NCI-H446 treated with DMSO at 0.1 percent for 48 hours (cell line): ENCODE results near the gene PBRM1.

Experiments
- DNase-seq: peaks from one replicate; lab custom pipeline; 2025; lab: John Stamatoyannopoulos, UW

Gene PBRM1

DNA sequence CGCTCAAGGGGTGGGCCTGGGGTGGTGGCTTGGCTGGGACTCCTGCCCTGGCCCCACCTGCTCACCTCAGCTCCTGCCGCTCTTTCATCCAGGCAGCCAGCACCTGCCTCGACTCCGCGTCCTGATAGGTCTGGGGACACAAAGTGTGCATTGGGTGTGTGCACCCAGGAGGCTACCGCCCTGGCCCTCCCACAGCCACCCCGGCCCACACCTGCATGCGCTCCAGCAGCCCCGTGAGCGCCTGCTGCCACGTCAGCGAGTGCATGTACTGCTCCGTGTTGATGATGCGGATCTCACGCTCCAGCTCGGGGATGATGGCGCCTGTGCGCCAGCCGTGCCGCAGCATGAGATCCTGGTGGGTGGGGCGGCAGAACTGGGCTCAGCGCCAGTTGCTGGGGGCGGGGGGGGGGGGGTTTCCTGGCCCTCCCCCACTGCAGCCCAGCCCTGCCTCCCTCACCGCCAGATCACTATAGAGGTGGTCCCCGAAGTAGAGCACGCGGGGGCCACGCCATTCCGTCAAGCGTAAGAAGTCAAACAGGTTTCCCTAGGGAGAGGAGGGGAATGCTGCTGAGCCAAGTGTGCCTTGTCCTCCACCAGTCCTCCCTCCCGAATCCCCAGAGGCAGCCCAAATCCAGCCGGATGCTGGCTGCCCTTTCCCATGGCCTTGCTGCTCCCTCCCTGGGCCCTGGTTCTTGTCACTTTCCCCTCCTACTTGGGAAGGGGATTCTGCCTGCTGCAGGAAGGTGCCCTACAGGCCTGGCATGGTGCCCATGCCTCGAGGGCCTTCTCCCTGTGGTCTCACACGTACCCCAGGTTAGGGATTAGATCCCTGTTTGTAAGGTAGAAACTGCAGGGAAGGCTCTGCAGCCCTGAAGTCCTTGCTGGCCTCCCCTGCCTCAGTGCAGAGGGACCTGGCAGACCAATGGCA is 160.7 kb downstream of the PBRM1 start:
- no peak for DNase-seq

DNA sequence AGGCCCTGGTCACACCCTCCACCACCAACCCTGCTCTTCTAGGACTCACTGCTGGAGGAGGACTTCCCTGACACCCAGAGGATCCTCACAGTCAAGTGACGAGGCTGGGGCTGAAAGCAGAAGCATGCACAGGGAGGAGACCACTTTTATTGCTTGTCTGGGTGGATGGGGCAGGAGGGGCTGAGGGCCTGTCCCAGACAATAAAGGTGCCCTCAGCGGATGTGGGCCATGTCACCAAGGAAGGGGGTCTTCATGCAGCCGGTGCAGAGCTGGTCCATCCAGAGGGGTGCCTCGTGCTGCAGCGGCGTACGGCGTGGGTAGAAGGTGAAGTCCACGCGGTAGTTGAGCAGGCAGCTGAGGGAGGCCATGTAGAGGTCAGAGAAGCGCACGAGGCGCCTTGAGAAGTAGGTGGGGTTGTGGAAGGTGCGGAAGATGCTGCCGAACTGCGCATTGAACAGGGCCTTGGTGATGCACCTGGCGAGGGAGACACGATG is 161.4 kb downstream of the PBRM1 start:
- DNase-seq: no peak

DNA sequence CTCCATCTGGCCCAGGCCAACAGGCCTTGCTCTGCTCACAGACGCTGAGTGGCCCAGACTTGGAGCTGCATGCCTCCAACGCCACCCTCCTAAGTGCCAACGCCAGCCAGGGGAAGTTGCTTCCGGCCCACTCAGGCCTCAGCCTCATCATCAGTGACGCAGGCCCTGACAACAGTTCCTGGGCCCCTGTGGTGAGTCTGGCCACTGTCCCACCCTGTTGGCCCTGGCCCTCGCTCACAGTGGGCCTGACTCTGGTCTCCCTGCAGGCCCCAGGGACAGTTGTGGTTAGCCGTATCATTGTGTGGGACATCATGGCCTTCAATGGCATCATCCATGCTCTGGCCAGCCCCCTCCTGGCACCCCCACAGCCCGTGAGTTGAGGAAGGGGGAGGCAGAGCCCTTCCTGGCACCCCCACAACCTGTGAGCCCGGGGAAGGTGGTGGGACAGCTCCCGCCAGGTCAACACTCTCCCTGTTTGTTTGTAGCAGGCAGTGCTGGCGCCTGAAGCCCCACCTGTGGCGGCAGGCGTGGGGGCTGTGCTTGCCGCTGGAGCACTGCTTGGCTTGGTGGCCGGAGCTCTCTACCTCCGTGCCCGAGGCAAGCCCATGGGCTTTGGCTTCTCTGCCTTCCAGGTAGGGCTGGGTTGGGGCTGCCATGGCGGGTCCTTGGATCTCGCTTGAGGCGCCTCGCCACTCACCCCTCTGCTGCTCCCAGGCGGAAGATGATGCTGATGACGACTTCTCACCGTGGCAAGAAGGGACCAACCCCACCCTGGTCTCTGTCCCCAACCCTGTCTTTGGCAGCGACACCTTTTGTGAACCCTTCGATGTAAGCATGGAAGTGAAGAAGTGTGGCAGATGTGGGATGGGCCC is 162.1 kb downstream of the PBRM1 start:
- DNase-seq: no peak

DNA sequence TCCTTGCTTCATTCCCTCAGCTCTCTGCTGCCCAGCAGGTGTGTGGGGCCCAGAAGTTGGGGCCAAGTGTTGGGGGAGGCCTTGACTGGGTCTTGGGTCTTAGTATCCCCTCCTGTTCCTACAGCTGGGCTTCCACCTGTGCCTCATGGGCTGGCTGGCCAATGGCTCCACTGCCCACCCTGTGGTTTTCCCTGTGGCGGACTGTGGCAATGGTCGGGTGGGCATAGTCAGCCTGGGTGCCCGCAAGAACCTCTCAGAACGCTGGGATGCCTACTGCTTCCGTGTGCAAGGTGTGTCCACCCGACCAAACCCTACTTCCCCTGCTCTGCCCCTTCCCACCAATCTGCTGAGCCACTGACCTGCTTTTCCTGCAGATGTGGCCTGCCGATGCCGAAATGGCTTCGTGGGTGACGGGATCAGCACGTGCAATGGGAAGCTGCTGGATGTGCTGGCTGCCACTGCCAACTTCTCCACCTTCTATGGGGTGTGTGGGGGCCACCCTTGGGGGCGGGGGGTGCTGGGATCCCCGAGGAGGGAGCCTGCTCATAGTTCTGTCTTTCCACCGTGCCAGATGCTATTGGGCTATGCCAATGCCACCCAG is 163.0 kb downstream of the PBRM1 start:
- no peak for DNase-seq

DNA sequence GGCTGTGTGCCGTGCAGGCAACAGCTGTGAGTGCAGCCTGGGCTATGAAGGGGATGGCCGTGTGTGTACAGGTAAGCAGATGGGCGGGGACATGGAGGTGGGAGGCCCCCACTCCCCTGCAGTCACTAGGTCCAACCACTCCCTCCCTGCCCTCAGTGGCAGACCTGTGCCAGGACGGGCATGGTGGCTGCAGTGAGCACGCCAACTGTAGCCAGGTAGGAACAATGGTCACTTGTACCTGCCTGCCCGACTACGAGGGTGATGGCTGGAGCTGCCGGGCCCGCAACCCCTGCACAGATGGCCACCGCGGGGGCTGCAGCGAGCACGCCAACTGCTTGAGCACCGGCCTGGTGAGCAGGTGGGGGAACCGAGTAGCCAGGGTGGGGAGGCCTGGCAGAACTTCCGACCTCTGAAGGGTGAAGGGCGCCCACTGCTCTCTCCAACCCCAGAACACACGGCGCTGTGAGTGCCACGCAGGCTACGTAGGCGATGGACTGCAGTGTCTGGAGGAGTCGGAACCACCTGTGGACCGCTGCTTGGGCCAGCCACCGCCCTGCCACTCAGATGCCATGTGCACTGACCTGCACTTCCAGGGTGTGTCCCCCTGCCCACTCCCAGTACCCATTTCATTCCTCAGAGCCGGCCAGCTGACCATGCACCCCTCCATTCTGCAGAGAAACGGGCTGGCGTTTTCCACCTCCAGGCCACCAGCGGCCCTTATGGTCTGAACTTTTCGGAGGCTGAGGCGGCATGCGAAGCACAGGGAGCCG is 163.6 kb downstream of the PBRM1 start:
- DNase-seq: no peak

DNA sequence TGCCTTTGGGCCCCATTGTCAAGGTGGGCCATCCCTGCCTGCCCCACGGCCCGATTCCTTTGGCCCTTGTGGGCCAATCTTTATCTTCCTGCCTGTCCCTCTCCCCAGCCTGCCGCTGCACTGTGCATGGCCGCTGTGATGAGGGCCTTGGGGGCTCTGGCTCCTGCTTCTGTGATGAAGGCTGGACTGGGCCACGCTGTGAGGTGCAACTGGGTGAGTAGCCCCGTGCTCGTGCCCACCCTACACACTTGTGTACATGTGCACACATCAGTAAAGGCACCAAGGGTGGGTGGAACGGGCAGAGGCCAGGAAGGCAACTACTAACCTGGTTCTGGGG is 164.3 kb downstream of the PBRM1 start:
- no peak for DNase-seq

DNA sequence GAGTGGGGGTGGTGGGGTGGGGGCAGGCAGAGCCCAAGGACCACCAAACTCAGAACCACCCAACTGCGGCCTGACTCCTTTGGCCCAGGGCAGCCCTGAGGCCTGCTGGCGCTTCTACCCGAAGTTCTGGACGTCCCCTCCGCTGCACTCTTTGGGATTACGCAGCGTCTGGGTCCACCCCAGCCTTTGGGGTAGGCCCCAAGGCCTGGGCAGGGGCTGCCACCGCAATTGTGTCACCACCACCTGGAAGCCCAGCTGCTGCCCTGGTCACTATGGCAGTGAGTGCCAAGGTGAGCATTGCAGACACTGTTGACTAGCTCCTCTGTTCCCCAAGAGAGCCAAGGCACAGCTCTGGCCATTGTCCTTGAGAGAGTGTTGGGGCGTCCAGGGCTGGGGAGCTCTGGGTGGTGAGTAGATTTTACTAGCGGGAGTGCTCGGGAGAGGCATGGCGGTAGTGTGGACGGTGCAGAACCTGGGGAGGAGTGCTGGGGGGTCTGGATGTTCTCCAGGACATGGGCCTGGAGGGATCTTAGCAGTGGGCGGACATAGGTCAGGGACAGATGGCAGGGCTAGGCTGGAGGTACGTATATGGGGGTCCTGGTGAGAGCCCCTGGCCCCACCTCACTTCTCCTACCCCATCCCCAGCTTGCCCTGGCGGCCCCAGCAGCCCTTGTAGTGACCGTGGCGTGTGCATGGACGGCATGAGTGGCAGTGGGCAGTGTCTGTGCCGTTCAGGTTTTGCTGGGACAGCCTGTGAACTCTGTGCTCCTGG is 164.8 kb downstream of the PBRM1 start:
- DNase-seq: no peak

DNA sequence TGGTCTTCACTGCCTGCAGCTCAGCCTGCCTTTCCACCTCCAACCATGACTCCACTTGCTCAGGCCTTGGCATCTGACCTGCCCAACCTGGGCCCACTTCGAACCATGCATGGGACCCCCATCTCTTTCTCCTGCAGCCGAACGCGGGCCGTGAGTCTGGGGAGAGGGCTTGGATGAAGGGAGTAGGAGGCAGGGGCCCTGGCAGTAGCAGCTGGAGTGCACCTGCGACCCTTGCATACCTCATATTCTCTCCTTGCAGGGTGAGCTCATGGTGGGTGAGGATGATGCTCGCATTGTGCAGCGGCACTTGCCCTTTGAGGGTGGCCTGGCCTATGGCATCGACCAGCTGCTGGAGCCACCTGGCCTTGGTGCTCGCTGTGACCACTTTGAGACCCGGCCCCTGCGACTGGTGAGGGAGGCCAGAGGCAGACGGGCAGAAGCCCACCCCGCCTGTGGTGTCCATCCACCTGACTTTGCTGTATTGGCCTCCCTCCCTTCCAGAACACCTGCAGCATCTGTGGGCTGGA is 165.5 kb downstream of the PBRM1 start:
- DNase-seq: no peak

DNA sequence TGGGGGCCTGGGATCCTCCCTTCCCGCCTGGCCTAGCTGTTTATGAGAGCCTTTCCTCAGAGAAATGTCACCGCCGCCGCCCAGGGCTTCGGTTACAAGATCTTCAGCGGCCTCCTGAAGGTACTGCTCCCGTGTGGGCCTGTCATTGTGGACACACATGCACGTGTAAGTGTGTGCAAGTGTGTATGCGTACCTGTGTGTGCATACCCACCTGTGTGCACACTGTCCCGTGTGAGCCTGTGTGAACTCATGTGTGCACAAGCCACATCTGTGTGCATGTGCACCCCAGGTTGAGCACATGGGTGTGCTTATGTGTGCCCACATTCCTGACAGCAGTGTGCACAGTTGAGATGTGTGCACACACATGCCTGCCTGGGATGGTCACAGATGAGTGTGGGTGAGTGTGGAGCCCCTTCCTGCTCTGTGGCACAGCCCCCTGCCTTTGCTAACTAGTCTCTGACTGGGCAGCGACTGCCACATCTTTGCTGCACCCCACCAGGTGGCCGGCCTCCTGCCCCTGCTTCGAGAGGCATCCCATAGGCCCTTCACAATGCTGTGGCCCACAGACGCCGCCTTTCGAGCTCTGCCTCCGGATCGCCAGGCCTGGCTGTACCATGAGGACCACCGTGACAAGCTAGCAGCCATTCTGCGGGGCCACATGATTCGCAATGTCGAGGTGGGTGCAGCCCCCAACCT is 166.1 kb downstream of the PBRM1 start:
- DNase-seq: no peak

DNA sequence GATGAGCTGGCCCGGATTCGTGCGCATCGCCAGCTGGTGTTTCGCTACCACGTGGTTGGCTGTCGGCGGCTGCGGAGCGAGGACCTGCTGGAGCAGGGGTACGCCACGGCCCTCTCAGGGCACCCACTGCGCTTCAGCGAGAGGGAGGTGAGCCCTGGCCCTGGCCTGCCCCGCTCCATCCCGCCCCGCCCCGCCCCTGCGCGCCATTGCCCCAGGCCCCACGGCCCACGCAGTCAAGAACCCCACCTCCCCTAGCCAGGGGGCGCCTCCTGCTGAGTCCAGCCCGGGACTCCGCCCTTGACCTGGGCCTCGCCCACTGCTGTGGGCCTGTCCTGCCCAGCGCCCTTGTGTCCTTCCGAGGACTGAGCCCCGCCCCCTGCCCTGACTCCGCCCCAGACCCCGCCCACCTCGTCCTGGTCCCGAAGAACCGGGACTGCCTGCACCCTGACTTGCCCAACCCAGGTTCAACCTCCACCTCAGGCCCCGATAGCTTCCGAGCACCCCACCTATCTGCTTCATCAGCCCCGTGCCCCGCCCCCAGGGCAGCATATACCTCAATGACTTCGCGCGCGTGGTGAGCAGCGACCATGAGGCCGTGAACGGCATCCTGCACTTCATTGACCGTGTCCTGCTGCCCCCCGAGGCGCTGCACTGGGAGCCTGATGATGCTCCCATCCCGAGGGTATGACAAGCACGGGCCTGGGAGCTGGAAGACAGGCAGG is 166.8 kb downstream of the PBRM1 start:
- no peak for DNase-seq

DNA sequence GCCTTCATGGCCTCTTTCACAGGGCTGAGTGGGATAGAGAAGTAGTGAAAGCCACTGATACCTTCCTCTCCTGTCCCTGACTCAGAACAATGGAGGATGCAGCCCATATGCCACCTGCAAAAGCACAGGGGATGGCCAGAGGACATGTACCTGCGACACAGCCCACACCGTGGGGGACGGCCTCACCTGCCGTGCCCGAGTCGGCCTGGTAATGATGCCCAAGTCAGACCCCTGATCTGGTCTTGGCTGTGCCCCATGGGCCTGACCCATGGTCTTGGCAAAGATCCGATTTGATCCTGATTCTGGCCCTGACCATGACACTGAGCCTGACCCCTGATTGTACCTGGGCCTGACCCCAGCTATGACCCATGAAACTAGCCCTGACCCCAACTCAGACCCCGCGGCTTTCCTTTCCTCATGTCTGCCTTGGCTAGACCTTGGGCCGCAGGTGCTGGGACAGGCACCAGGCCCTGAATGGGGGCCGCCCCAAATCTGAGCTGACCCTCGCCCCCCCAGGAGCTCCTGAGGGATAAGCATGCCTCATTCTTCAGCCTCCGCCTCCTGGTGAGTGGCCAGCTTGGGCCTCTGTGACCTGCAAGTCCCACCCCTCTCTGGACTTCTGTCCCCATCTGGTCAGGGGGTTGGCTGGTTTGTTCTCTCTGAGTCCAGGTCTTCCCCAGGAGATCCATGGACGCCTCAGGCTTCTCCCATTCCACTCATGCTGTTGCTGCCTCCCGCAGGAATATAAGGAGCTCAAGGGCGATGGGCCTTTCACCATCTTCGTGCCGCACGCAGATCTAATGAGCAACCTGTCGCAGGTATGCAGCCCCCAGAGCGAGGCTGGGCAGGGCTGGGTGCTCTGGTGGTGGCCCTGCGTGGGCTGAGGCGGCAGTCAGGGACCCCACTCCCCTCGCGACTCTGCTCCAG is 167.7 kb downstream of the PBRM1 start:
- no peak for DNase-seq

DNA sequence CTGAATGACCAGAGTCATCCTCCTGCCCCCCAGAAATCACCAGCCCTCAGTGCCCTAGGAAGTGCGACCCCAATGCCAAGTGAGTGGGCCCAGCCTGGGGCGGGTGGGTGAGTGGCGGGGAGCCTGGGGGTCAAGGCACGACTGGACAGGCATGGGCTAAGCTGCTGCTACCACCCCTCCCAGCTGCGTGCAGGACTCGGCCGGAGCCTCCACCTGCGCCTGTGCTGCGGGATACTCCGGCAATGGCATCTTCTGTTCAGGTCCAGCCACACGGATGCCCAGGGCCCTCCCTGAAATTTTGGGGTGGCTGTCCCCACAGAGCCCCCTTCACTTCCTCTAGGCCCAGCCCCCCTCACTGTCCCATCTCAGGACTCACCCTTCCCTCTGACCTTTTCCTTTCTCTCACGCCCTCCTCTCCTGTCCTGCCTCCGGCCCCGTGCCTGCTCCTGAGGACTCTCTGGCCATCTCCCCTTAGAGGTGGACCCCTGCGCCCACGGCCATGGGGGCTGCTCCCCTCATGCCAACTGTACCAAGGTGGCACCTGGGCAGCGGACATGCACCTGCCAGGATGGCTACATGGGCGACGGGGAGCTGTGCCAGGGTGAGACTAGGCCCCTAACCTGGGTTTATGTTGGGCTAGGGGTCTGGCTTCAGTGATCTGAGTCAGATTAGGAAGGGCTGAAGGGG is 169.1 kb downstream of the PBRM1 start:
- no peak for DNase-seq

DNA sequence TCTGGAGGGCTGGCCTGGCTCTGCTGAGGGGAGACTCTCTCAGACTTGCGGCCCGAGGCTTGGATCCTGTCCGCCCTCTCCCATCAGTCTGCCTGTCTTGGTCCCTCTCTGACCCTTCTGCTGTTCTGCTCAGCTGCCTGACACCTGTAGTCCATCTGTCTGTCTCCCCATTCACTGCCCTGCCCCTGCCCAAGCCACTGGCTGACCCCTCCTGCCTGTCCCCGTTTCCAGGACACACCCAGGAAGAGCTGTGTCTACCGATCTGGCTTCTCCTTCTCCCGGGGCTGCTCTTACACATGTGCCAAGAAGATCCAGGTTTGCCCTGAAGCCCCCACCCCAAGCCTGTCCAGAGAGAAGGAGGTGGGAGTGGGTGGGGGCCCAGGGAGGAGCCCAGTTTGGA is 170.5 kb downstream of the PBRM1 start:
- no peak for DNase-seq

DNA sequence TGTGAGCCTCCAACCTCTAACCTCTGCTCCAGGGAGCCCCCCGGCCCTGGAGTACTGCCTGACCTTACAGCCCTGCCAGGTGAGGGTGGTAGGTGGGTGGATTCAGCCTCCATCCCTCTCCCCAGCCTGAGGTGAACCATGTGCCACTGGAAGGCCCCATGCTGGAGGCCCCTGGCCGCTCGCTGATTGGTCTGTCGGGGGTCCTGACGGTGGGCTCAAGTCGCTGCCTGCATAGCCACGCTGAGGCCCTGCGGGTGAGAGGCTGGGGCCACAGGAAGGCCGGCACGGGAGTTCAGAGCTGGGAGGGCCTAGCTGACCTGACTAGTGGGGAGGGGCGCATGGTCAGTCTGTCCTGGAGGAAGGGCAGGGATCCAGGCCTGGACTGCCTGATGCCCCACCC is 171.1 kb downstream of the PBRM1 start:
- no peak for DNase-seq

DNA sequence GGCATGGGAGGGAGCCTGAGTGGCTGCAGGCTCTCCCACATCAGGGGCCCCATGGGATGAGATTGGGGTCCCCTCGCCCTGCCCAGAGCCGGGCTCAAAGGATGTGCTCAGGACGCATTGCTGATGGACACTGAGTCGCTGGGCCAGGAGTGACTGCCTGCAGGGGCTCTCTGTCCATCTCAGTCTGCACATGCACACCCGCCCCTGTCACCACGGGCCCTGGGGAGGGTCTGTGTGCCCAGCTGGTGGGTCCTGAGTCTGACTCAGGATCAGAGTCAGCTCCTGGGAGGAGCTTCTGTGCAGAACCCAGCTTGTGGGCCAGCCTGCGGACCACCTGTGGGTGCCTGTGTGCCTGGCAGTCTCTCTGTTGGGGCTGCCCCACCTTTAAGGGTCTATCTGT is 172.4 kb downstream of the PBRM1 start:
- DNase-seq: no peak

DNA sequence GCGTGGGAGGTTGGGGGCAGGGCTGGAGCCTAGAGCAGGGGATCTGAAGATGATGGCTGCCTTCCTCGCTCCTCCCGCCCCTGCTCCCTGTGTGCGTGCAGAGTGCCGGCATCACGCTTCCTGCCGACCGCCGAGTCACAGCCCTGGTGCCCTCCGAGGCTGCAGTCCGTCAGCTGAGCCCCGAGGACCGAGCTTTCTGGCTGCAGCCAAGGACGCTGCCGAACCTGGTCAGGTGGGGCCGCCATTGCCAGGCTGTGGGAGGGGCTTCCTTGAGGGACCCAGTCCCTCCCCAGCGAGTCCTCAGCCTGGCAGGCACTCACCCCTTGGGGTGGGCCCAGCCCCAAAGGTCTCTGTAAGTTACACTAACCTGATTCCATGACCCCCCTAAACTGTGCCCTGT is 173.0 kb downstream of the PBRM1 start:
- no peak for DNase-seq

DNA sequence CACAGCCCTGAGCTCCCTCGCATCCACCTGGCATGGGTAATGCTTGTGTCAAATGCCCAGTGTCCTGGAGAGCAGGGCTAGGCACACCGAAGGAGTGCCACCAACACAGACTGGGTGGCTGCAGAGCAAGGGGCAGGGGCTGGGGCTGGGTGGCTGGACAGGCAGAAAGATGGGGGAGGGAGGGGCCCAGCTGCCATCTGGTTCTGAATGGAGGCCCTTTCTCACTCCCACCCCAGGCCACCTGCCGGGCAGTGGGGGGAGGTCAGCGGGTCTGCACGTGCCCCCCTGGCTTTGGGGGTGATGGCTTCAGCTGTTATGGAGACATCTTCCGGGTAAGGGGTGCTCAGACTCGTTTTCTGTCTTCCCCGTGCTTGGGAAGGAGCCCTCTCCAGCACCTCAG is 173.6 kb downstream of the PBRM1 start:
- DNase-seq: no peak

DNA sequence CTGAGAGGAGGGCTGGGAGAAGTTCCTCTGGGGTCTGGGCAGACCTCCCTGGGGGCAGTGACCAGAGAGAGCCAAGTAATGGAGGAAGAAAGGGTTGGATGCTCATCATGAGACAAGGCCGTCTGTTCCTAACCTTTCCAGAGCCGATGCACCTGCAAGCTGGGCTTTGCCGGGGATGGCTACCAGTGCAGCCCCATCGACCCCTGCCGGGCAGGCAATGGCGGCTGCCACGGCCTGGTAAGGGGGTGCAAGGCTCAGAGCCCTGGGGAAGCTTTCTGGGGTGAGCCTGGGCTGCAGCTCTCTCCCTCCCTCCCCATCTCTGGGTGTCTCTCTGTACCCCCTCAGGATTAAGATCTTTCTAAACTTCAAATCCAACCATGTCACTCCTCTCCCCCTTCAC is 174.2 kb downstream of the PBRM1 start:
- no peak for DNase-seq
